Subcutaneous abdominal adipose tissue (tissue), 5 donors: ENCODE data around the gene TMEM50B.

ENCODE experiments used
- H3K27ac ChIP-seq: one replicate; pipeline ENCODE4 v1.7.0; 2013; ENCODE audit warnings: low read depth, mild to moderate bottlenecking, inconsistent platforms, low read length, moderate library complexity
- H3K27me3 ChIP-seq, 5 donors: one replicate each; pipeline ENCODE4 v1.7.0; 2013; ENCODE audit warnings: low read length in 5 of 5, inconsistent platforms in 1 of 5; ENCODE audit not compliant: control insufficient read depth in 5 of 5, insufficient read depth in 4 of 5
- H3K36me3 ChIP-seq, 5 donors: one replicate each; pipeline ENCODE4 v1.7.0; 2013; ENCODE audit warnings: low read length in 5 of 5; ENCODE audit not compliant: control insufficient read depth in 5 of 5, insufficient read depth in 5 of 5
- H3K4me1 ChIP-seq, 5 donors: one replicate each; pipeline ENCODE4 v1.7.0; 2013; ENCODE audit warnings: low read length in 5 of 5, mild to moderate bottlenecking in 3 of 5, moderate library complexity in 1 of 5; ENCODE audit not compliant: control insufficient read depth in 5 of 5, insufficient read depth in 5 of 5
- H3K4me3 ChIP-seq, 5 donors: one replicate each; pipeline ENCODE4 v1.7.0; 2013; ENCODE audit warnings: low read length in 5 of 5, low read depth in 1 of 5
- H3K9ac ChIP-seq, 5 donors: one replicate each; pipeline ENCODE4 v1.7.0; 2013; ENCODE audit warnings: low read length in 5 of 5, mild to moderate bottlenecking in 4 of 5, moderate library complexity in 3 of 5
- H3K9me3 ChIP-seq, 5 donors: one replicate each; pipeline ENCODE4 v1.7.0; 2013; ENCODE audit warnings: low read length in 5 of 5; ENCODE audit not compliant: control insufficient read depth in 5 of 5
- donor health status: healthy.
- donor health status: healthy.
- donor health status: healthy.
- donor health status: healthy.
- donor health status: healthy.

The TMEM50B gene

GRCh38 chr21:33401630-33401992 lies 78.2 kb downstream of the TMEM50B start:
- H3K4me3 ChIP-seq: no peak overlapping the region
- no peaks in the 10 kb centered on the region for H3K27me3 ChIP-seq
- no peaks in the 10 kb centered on the region for H3K36me3 ChIP-seq
- H3K4me1 ChIP-seq: peaks cover 9 to 52% (median 37%) of the 10 kb centered on the region in 5 donors
- H3K9ac ChIP-seq: no peak overlapping the region
- H3K27ac ChIP-seq: peak overlapping the region; percentile 94
- H3K9me3 ChIP-seq: no peaks in the 10 kb centered on the region
